Suprapubic skin (tissue), 4 donors: Measurements from ENCODE around the gene CLECL1. TPM values are rescaled to one million over a fixed set of nuclear protein-coding genes. Genes with fewer than 3 reads are reported as not detected.
"Not testable (repeated sequence)": the region's sequence is repeated elsewhere in the genome, so short reads cannot be mapped to it uniquely, and the experiment has no call there.

ENCODE experiments used
- DNase-seq, 2 donors: peaks; one replicate each; pipeline ENCODE4 v3.0.0-alpha.2; 2019; ENCODE audit warnings: low spot score in 2 of 2
- H3K27ac ChIP-seq: fragments of 200-600 bp; sonication (generic); one replicate; pipeline ENCODE4 v1.5.1; 2019
- H3K27me3 ChIP-seq: fragments of 200-600 bp; sonication (generic); one replicate; pipeline ENCODE4 v1.5.1; 2019
- H3K36me3 ChIP-seq: fragments of 200-600 bp; sonication (generic); one replicate; pipeline ENCODE4 v1.5.1; 2019
- H3K4me1 ChIP-seq: fragments of 200-600 bp; sonication (generic); one replicate; pipeline ENCODE4 v1.5.1; 2019
- H3K4me3 ChIP-seq: fragments of 200-600 bp; sonication (generic); one replicate; pipeline ENCODE4 v1.5.1; 2019; ENCODE audit warnings: mild to moderate bottlenecking
- H3K9me3 ChIP-seq: fragments of 200-600 bp; sonication (generic); one replicate; pipeline ENCODE4 v1.5.1; 2019
- EP300 ChIP-seq: sonication (generic); formaldehyde crosslinking; IDR thresholded peaks from one replicate; pipeline ENCODE4 v1.6.1; 2017; ENCODE audit warnings: antibody characterized with exemption
- POLR2A ChIP-seq, 2 donors: fragments of 450-650 bp; IDR thresholded peaks; one replicate each; pipeline ENCODE4 v1.6.1; 2017; ENCODE audit warnings: antibody characterized with exemption in 2 of 2, mild to moderate bottlenecking in 2 of 2, moderate library complexity in 2 of 2
- POLR2AphosphoS5 ChIP-seq, 3 donors: sonication (generic); formaldehyde crosslinking; IDR thresholded peaks; one replicate each; pipeline ENCODE4 v1.6.1; 2017; ENCODE audit warnings: antibody characterized with exemption in 3 of 3
- WGBS: methylation state at CpG from one replicate; pipeline ENCODE4 v1.1.5; 2018; 5-methylcytosine and 5-hydroxymethylcytosine counted together
- total RNA-seq, 4 donors: library from RNA; depleted of rRNA; stranded (reverse); fragments of >200 nt; gene quantifications; one replicate each; pipeline ENCODE4 v1.1.0, GENCODE V29; 2016
- TF ChIP-seq, protein P1 (sequence below), 2 donors: fragments of 200-600 bp in 1 of 2; fragments of 450-650 bp in 1 of 2; sonication (generic) in 1 of 2; IDR thresholded peaks; one replicate each; pipeline ENCODE4 v1.5.1; 2016 to 2019; ENCODE audit warnings: antibody characterized with exemption in 2 of 2, mild to moderate bottlenecking in 1 of 2, moderate library complexity in 1 of 2

Gene CLECL1
- total RNA-seq, 4 donors from 2014 or later, result not detected

GRCh38 chr12:9694241-9694640 is 38.7 kb downstream of the CLECL1 start:
- no peaks in the 10 kb centered on the region for H3K9me3 ChIP-seq
- peaks cover 26% of the 10 kb centered on the region for H3K36me3 ChIP-seq
- no peak for DNase-seq
- no peaks in the 10 kb centered on the region for H3K4me1 ChIP-seq
- 68% methylated on average over 1 of the region's 1 CpG for WGBS
- no peak overlapping the region for H3K4me3 ChIP-seq
- no peak for TF ChIP-seq POLR2AphosphoS5 (IDR thresholded peaks at IDR 0.05)
- TF ChIP-seq EP300, result no peak
- TF ChIP-seq POLR2A (IDR thresholded peaks at IDR 0.05), result no peak
- TF ChIP-seq, protein P1, sequence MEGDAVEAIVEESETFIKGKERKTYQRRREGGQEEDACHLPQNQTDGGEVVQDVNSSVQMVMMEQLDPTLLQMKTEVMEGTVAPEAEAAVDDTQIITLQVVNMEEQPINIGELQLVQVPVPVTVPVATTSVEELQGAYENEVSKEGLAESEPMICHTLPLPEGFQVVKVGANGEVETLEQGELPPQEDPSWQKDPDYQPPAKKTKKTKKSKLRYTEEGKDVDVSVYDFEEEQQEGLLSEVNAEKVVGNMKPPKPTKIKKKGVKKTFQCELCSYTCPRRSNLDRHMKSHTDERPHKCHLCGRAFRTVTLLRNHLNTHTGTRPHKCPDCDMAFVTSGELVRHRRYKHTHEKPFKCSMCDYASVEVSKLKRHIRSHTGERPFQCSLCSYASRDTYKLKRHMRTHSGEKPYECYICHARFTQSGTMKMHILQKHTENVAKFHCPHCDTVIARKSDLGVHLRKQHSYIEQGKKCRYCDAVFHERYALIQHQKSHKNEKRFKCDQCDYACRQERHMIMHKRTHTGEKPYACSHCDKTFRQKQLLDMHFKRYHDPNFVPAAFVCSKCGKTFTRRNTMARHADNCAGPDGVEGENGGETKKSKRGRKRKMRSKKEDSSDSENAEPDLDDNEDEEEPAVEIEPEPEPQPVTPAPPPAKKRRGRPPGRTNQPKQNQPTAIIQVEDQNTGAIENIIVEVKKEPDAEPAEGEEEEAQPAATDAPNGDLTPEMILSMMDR (IDR thresholded peaks at IDR 0.05), result no peak
- H3K27me3 ChIP-seq, result no peaks in the 10 kb centered on the region
- H3K27ac ChIP-seq, result no peak overlapping the region

DNA sequence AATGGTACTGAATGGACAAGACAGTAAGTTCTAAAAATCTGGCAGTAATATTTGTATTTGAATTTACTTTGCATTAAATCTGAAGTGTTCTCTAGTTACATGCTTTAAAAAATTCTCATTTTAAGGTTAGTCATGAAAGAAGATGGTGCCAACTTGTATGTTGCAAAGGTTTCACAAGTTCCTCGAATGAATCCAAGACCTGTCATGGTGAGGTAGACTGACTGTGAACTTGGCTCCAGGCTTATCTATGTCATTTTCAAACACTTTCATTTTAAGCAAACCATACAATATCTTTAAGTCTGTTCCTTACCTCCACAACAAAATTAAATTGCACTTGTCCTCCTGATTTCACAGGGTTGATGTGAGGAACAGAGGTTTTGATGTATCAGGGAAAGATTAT is 40.0 kb downstream of the CLECL1 start:
- Histone ChIP-seq H3K27me3 (no peaks in the 10 kb centered on the region), H3K4me3 (no peak overlapping the region), H3K9me3 (no peaks in the 10 kb centered on the region), H3K36me3 (peaks cover 36% of the 10 kb centered on the region), H3K27ac (no peak overlapping the region), H3K4me1 (no peaks in the 10 kb centered on the region)
- WGBS, result 87% methylated on average over 1 of the region's 1 CpG
- no peak for TF ChIP-seq POLR2AphosphoS5 (IDR thresholded peaks at IDR 0.05)
- no peak for DNase-seq

- WGBS, result 71% methylated on average over 1 of the region's 1 CpG
- DNase-seq, result no peak
- H3K36me3 ChIP-seq, result peaks cover 28% of the 10 kb centered on the region
These were observed 45.7 kb downstream of the CLECL1 start for GRCh38 chr12:9687228-9687627.

DNA sequence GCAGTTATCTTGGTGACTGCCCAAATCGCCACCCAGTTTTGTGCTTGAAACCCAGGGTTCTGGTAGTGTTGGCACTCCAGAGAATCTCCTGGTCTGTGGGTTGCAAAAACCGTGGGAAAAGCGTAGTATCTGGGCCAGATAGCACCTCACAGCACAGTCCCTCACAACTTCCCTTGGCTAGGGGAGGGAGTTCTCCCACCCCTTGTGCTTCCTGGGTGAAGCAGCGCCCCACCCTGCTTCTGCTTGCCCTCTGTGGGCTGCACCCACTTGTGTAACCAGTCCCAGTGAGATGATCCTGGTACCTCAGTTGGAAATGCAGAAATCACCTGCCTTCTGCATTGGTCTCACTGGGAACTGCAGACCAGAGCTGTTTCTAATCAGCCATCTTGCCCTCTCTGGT is 47.0 kb downstream of the CLECL1 start:
- Histone ChIP-seq H3K9me3 (no peaks in the 10 kb centered on the region), H3K4me3 (no peak overlapping the region), H3K4me1 (no peaks in the 10 kb centered on the region), H3K27me3 (no peaks in the 10 kb centered on the region), H3K36me3 (peaks cover 25% of the 10 kb centered on the region), H3K27ac (no peak overlapping the region)
- DNase-seq, result no peak
- TF ChIP-seq POLR2AphosphoS5 (IDR thresholded peaks at IDR 0.05) (no peak), POLR2A (IDR thresholded peaks at IDR 0.05) (no peak), EP300 (no peak)
- TF ChIP-seq, protein P1 (IDR thresholded peaks at IDR 0.05), result no peak
- 90% methylated on average over 4 of the region's 4 CpGs for WGBS

More at GRCh38 chr12:9687228-9687627, 45.7 kb downstream of the CLECL1 start:
- no peaks in the 10 kb centered on the region for H3K27me3 ChIP-seq
- H3K4me3 ChIP-seq, result no peak overlapping the region
- no peak overlapping the region for H3K27ac ChIP-seq
- H3K9me3 ChIP-seq, result no peaks in the 10 kb centered on the region
- no peak for TF ChIP-seq POLR2A (IDR thresholded peaks at IDR 0.05)
- no peak for TF ChIP-seq POLR2AphosphoS5 (IDR thresholded peaks at IDR 0.05)
- TF ChIP-seq, protein P1 (IDR thresholded peaks at IDR 0.05), result no peak
- no peak for TF ChIP-seq EP300
- H3K4me1 ChIP-seq, result no peaks in the 10 kb centered on the region

DNA sequence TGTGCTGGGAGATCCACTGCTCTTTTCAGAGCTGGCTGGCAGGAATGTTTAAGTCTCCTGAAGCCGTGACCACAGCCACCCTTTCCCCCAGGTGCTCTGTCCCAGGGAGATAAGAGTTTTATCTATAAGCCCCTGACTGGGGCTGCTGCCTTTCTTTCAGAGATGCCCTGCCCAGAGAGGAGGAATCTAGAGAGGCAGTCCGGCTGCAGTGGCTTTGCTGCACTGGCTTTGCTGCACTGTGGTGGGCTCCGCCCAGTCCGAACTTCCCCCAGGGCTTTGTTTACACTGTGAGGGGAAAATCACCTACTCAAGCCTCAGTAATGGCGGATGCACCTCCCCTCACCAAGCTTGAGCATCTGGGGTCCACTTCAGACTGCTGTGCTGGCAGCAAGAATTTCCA is 47.5 kb downstream of the CLECL1 start:
- 84% methylated on average over 4 of the region's 5 CpGs for WGBS
- not testable (repeated sequence) for H3K27me3 ChIP-seq, H3K4me3 ChIP-seq, H3K27ac ChIP-seq, DNase-seq, H3K9me3 ChIP-seq, H3K4me1 ChIP-seq
- peaks cover 25% of the 10 kb centered on the region for H3K36me3 ChIP-seq

GRCh38 chr12:9682949-9683348 is 49.9 kb downstream of the CLECL1 start:
- 90% methylated on average over 2 of the region's 2 CpGs for WGBS
- H3K4me1 ChIP-seq, H3K27me3 ChIP-seq, DNase-seq, H3K9me3 ChIP-seq, H3K27ac ChIP-seq, H3K4me3 ChIP-seq: not testable (repeated sequence)
- H3K36me3 ChIP-seq, result peaks cover 14% of the 10 kb centered on the region

GRCh38 chr12:9682508-9682907 is 50.4 kb downstream of the CLECL1 start:
- not testable (repeated sequence) for H3K4me1 ChIP-seq, DNase-seq, H3K9me3 ChIP-seq, H3K27me3 ChIP-seq, H3K27ac ChIP-seq, H3K4me3 ChIP-seq
- 97% methylated on average over 4 of the region's 4 CpGs for WGBS
- peaks cover 14% of the 10 kb centered on the region for H3K36me3 ChIP-seq
